Suprapubic skin (tissue), 4 donors: ENCODE measurements around the gene ZIC5.

Experiments
- CTCF ChIP-seq, 2 donors: fragments of 200-600 bp in 1 of 2; fragments of 450-650 bp in 1 of 2; sonication (generic) in 1 of 2; IDR thresholded peaks; one replicate each; pipeline ENCODE4 v1.5.1; 2016 to 2019; ENCODE audit warnings: antibody characterized with exemption in 2 of 2, mild to moderate bottlenecking in 1 of 2, moderate library complexity in 1 of 2
- EP300 ChIP-seq: sonication (generic); formaldehyde crosslinking; IDR thresholded peaks from one replicate; pipeline ENCODE4 v1.6.1; 2017; ENCODE audit warnings: antibody characterized with exemption
- POLR2A ChIP-seq, 2 donors: fragments of 450-650 bp; IDR thresholded peaks; one replicate each; pipeline ENCODE4 v1.6.1; 2017; ENCODE audit warnings: antibody characterized with exemption in 2 of 2, mild to moderate bottlenecking in 2 of 2, moderate library complexity in 2 of 2
- POLR2AphosphoS5 ChIP-seq, 3 donors: sonication (generic); formaldehyde crosslinking; IDR thresholded peaks; one replicate each; pipeline ENCODE4 v1.6.1; 2017; ENCODE audit warnings: antibody characterized with exemption in 3 of 3

DNA sequence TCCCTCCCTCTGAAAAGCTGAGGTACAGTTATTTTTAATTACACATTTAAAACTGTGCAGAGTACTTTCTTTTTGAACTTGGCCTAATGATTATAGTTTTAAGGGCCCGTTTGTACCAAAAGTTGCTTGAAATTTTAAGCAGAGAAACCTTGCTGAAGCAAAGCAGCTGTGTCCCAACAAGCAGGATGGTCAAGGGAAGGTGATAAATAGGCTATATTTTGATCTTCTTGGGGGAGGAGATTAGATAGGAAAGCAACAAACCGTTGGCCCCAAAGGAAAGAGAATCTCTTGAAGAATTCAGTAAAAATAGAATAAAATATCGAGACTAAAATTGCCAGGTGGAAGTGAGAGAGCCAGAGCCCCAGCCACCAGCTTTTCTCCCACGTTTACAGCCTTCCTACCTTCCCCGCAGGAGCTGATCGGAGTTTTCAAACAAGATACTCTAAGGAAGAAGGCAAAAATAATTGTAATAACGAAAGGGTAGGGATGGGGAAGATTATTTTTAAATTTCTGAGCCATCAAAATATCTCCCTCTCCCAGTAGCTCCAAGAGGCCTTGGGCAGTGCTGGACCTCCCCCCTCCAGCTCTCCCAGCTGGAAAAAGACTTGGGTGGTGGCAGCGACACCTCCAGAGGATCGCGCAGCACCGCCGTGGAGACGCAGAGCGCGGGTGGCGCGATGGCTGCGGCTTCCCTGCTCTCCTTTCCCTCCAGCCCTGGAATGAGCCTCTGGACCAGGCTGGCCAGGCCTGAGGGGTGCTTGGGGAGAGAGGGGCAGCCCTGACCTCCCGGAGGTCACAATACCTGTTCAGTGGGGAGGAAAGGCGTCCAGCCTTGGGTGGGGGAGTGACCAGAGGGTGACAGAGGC is 15.8 kb upstream of the ZIC5 start:
- TF ChIP-seq POLR2AphosphoS5 (IDR thresholded peaks at IDR 0.05) (no peak), CTCF (IDR thresholded peaks at IDR 0.05) (no peak), POLR2A (IDR thresholded peaks at IDR 0.05) (no peak), EP300 (no peak)
